22Rv1 (cell line): ENCODE data around the gene CYP19A1.

Experiments
- CTCF ChIP-seq: fragments of 450-650 bp; IDR thresholded peaks from 2 replicates; pipeline ENCODE4 v1.5.1; 2017; ENCODE audit warnings: mild to moderate bottlenecking
- ZFX ChIP-seq: fragments of 450-650 bp; IDR thresholded peaks from 2 replicates; pipeline ENCODE4 v1.6.1; 2017; ENCODE audit warnings: antibody characterized with exemption, borderline replicate concordance

GRCh38 chr15:51224428-51224827 lies 114.0 kb downstream of the CYP19A1 start:
- TF ChIP-seq CTCF = no peak
- no peak for TF ChIP-seq ZFX
